Measurements from ENCODE around the gene LIX1L.
A peak's percentile ranks its signal among the peaks of the same experiment; 100 is the strongest.

The LIX1L gene

DNA sequence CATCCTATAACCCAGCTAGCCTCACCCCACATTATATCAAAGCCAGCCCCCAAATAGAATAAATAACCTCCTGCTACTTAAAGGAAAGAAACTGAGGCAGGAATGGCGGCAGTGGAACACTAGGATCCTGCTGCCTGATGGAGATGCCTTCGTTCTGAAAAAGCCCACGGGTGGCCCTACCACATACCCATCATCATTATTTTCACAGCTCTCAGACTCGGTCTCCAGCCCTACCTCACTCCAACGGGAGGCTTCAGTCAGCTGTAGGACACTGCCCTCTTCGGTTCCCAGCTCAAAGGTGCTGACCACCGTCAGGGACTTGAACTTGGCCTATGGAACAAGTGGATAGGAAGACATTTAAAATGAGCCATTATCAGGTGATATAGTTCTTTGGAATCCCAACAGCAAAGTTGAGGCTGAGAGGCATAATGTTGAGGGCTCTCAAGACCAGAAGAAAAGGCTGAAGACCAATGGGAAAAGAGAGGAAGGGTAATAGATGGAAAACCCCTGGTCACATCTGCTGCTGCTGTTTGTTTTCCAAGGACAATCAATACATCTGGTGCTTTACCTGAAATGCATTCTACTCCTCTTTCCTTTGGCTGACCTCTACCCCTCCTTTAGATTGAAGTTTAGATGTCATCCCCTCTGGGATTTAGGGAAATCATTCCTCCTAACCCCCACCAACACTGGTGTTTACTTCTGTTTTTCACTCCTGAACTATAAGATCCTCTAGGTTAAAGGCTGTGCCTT lies 64.3 kb downstream of the LIX1L start:
- no peak for DNase-seq (ENCODE audit: low read depth)

DNA sequence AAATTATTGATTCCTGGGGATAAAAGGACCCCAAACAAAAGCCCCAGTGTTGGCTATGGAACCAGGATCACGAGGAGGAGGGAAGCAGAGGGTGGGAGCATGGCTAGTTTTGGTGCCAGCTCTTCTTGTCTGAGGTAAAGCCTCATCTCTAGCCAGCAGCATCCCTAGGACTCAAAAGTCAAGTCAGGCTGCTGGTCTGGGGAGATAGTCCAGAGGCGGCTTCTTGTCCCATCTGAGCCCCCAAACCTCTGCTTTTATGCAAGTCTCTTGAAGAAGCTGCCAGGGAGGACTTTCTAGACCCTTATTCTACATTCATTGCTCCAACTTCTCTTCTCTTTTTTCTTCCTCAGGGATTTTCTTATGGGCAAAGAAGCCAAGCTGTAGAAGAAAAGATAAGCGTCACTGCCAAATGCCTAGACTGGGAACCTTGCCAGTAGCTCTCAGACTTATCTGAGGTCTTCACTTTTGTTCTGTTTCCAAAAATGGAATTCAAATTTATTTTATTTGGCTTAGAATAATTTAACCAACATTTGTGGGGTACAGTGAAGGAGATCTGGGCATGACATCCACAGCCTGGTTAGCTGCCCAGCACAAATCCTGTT lies 65.2 kb downstream of the LIX1L start:
- DNase-seq (ENCODE audit: low read depth): no peak

DNA sequence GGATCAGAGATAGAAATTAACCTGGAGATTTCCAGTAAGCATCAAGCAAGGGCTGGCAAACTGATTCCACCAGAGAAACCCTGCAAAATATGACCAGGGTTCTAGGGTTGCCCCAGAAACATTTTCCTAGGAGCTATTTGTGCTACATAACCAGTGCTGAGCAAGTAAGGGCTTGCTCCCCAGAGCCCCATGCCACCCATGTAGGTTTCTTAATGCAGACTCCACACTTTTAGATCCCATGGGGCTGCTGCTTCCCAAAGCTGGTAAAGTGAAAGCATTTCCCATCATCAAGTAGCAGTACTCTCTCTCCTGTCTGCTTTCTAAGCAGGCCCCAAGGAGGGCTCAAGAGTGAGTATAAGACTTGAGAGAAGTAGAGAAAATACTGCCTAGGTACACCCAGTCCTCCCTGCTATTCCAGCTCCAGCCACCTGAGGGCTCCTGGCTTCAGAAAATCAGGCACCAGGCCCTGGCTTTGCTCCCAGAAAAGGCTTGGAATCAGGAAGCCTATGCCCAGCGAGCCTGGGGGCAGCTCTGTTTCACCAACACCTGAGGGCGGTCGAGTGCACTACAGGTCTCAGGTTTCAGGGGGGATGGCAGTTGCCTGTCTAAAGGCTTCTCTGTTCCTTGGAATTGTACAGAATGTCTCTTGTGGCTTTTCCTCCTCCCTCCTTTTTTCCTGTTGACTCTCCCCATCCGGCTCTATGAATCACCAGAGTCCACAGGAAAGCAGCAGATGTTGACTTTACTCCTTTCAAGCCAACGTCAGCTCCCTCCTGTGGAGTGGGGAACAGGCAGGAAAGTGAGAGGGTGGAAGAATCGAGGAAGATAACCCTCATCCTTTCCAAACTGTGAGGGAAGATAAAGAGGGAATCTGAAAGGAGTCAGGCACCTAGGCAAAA lies 66.0 kb downstream of the LIX1L start:
- peak; percentile 15 for DNase-seq (ENCODE audit: low read depth)

DNA sequence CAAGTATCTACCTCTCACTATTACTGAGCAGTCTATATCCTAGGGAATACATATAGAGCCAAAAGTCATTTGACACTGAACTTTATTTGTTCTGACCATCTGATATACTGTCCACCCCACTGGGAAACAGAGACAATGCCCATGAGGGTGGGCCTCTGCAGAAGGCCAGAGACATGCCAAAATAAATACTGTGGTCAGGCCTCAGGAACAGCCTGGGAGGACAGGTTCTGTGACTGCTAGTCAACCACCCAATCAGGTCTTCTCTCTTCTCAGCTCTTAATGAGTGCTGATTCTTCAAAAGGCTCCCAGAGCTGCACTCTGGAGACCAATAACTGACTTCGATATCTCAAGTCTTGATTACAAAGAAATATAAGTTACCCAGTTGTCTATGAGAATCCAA lies 66.7 kb downstream of the LIX1L start:
- DNase-seq (ENCODE audit: low read depth): no peak

DNA sequence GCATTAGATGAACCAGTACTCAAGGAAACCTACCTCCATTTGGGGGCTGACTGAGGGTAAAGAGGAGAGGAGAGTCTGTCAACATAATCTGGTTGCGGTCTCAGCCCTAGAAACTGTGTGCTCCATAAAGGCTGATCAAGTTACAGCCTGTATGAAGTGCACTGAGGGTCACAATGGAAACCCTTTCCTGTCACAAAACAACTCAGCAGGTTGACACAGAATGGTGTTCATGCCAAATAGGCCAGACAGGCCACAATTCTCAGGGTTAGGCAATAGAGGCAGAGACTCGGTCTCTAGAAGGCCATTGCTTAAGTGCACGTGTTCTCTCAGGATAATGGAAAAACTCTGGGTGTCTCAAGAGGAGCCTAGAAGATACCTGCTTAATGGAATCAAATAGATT lies 68.1 kb downstream of the LIX1L start:
- DNase-seq (ENCODE audit: low read depth): no peak

DNA sequence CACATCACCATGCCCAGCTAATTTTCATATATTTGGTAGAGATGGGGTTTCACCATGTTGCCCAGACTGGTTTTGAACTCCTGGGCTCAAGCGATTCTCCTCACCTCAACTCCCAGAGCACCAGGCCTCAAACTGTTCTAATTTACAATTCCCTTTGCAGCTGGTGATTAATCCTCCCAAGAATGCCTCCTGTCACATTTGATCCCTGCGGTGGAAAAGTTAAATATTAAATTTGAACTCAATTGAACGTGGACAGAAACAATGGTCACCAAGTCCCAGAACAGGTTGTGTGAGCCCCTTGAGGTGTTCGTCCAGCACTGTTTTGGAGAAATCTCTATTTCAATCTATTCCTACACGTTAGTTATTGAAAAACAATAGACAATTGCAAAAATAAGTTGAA lies 70.2 kb downstream of the LIX1L start:
- no peak for DNase-seq (ENCODE audit: low read depth)

DNA sequence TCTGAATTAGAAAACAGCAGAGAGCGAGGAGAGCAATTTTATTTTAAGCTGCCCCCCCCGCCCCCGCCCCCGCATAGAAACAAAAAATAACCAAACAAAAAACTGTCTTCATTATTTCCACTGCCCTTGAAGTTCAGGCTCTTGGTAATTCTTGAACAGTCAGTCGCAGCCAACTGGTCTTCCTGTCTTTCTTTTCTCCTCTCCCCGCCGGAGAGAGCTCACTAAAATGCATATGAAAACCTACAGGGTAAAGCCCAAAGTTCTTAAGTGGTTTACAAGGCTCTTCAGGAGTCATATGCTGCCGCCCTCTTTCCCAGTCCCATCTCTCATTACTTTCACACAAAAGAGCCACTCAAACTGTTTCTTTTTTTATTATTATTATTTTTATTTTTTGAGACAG lies 71.0 kb downstream of the LIX1L start:
- no peak for DNase-seq (ENCODE audit: low read depth)

DNA sequence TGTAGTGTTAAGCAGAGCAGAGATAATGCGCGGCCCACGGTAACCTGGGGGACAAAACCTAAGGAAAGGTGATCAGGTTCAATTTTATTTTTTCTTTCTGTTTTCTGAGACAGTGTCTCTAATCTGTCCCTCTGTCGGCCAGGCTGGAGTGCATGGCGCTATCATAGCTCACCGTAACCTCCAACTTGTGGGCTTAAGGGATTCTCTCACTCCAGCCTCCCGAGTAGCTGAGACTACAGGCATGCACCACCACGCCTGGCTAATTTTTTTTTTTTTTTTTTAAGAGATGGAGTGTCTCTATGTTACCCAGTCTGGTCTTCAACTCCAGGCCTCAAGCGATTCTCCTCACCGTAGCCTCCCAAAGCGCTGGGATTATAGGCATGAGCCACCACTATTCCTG lies 71.4 kb downstream of the LIX1L start:
- no peak for DNase-seq (ENCODE audit: low read depth)

DNA sequence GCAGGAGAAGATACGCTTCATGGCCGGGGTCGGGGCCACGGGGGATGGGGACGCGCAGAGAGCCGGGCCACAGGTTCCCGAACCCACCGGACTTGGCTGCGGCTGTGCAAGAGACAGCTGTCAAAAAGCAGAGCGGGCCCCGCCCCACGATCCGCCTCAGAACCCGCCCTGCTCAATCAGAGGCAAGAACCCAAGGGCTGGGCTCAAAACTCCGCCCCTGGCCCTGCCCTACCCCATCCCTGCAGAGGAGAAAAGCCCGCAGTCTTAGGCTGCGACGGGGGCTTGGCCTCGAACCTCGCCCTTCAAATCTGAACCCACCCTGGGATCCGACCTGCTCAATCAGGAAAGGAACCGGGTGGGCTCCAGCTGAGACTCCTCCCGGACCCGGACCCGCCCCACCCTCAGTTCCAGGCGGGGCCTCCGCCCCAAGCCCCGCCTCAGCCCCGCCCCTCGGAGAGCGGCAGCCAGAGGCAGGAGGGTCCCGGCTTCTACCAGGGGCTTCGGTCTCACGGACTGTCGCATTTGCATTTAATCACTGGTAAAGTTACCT lies 72.0 kb downstream of the LIX1L start, which contains the start of gene ANKRD35:
Gene ANKRD35 (minus strand): TSS at position 129 of the 550 bp plus-strand sequence. CDS start 108 bp downstream, at position 21.
- peak; percentile 73 for DNase-seq (ENCODE audit: low read depth)

DNA sequence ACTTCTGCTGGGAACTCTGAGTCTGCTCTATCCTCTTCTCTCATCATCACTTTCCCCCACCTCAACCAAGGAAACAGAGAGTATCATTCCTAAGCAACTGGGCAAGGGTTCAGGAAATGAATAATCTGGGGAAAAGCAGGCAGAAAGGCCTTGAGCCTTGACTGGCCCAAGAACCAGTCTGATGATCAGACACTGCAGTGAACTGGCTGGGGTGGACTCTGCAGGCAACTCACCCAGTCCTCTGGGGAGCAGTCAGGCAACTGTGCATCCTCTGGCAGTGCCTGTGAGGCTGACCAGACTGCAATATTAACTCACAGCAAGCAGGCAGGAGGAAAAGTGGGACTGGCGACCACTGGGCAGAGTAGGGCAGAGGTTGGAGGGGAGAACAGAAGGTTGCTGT lies 73.1 kb downstream of the LIX1L start:
- DNase-seq (ENCODE audit: low read depth): no peak

Data from stimulated activated CD8-positive, alpha-beta memory T cell treated with anti-CD3 and anti-CD28 coated beads, Interleukin-15, amount 100 ng/mL, for 1 hour (primary cell).